C1 segment of cervical spinal cord (tissue), 14 donors: Measurements from ENCODE around the gene IZUMO4.
"Not testable (repeated sequence)": the region's sequence is repeated elsewhere in the genome, so short reads cannot be mapped to it uniquely, and the experiment has no call there.

Experiments
- DNase-seq, 14 donors: peaks; one replicate each; lab custom pipeline; 2025; lab: John Stamatoyannopoulos, UW

Gene IZUMO4

DNA sequence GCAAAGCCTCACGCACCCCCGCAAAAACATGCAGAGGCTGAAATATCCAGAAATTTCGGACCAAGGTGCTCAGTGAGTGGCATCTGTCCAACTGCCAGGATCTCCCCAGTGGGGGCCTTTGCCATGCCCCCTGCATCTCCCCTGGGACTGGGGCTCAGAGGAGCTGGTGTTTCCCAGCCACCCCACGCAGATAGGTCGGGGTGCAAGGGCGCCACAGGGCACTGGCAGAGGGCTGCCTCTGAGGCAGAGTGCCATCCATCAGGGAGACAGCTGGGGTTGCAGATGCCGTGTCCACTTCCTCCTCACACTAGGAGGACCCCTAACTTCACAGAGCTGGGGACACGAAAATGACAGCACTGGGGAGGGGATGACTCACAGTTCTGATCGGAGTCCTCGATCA, 26.3 kb downstream of the IZUMO4 start:
- DNase-seq, result no peak

DNA sequence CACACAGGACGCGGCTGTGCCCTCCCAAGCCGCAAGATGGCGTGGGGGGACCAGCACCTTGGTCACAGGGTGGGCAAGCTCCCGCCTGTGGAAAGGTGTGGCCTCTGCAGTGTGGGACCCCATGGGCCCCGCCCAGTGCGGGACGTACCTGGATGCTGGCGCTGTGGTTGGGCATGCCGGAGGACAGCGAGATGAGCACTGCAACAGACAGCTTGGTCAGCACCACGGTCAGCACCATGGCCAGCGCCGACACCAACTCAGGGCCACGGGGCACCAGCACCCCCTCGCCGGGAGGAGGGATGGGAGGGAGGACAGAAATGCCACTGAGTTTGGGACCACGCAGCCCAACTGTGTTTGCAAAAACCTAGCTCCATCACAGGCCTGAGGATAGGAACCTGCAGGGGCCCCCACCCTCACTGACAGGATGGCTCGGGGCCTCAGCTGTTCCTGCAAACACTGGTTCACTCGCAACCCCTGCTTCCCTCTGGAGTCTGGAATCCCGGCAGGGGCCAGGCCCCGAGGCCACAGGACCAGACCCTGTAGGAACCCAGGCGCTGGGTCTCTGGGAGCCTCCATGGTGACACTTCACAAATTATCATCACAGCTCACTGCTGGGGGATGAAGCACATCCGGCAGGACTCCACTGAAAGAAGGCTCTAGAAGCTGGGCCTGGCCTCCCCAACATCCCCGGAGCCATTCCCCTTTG, 27.1 kb downstream of the IZUMO4 start:
- DNase-seq, result no peak

- DNase-seq, result no peak
These were observed 30.3 kb downstream of the IZUMO4 start for GRCh38 chr19:2126879-2127518.

DNA sequence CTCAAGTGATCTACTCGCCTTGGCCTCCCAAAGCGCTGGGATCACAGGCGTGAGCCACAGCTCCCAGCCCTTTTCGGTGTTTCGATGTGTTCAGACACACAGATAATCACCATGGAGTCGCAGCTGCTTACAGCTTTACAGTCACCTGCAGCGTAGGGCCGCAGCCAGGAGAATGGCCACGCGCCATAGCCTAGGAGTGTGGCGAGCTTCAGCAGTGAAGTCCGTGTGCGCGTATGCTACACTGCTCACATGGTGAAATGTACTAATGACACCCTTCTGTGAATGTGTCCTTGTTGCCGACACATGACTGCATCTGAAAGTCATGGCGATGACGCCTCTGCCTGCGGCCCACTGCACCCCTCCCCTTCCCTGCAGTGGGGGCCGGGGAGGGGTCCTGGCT, 31.0 kb downstream of the IZUMO4 start:
- no peak for DNase-seq

DNA sequence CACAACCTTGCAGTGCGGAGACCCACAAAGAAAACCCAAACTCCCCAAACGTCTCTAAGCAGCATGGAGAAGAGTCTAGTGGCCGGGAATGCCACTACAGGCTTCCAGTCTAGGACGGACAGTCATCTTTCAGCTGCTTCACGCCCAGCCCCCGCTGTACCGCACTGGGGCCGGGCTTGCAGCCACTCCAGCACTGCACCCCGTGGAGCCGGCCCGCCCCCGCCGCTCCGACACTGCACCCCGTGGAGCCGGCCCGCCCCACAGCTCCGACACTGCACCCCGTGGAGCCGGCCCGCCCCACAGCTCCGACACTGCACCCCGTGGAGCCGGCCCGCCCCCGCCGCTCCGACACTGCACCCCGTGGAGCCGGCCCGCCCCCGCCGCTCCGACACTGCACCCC, 31.5 kb downstream of the IZUMO4 start:
- not testable (repeated sequence) for DNase-seq

GRCh38 chr19:2129022-2129421, 32.3 kb downstream of the IZUMO4 start:
- no peak for DNase-seq

DNA sequence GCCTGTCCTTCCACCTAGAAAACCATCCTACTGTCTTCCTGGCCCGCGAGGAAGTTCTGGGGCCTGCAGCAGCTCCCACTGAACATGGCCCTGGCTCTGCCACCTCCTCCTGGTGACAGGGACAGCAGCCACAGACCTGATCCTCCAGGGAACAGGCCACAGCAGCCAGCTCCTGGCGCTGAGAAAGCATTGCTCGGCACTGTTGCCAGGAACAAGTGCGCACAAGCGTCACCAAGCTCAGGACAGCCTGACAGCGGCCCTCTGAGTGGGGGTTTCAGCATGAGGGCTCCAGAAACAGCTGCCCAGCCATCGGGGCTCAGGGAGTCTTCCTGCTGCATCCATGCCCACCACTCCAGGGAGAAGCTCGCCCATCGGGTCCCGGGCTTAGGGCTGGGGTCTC, 32.8 kb downstream of the IZUMO4 start:
- DNase-seq, result no peak

GRCh38 chr19:2129892-2130770, 33.4 kb downstream of the IZUMO4 start:
- no peak for DNase-seq

- not testable (repeated sequence) for DNase-seq
These were observed 34.6 kb downstream of the IZUMO4 start for GRCh38 chr19:2131012-2131975.

- no peak for DNase-seq
These were observed 35.5 kb downstream of the IZUMO4 start for GRCh38 chr19:2132191-2132590.

DNA sequence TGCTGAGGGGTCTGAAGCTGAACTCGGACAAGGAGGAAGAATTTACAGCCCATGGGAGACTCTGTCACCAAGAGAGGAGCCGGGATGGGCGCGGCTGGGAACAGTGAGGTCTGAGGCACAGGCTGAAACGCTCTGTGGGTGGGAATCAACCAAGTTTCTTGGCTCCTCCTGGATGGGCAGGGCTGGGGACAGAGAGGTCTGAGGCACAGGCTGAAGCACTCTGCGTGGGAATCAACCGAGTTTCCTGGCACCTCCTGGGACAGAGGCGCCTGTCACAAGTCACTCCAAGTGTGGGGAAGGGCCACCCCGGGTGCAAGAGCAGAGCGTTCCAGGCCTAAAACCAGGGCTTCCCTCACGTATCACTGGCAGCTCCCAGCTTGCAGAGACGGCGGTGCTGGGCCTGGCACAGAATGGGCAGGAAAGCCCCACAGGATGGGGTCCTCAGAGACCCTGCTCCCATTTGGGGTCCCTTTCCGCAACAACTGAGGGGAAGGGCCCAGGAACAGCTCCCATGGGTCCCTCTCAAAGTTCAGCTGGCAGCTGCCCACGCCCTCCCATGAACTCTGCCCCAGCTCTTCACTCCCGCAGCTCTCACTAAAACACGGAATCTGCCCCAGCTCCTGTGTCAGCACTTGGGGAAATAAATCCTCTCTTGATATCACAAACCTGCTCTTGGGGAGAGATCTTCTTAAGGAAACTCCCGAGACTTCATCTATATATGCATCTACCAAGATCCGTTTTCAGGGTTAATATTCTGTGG, 36.2 kb downstream of the IZUMO4 start:
- DNase-seq, result peak in 1 of 14 donors; percentile 31

GRCh38 chr19:2135474-2136402, 39.0 kb downstream of the IZUMO4 start:
- no peak for DNase-seq

- DNase-seq, result no peak
These were observed 40.1 kb downstream of the IZUMO4 start for GRCh38 chr19:2136796-2137195.

- DNase-seq, result peak in 5 of 14 donors; percentile 2 to 40 (median 25)
These were observed 41.5 kb downstream of the IZUMO4 start for GRCh38 chr19:2138061-2138728.

GRCh38 chr19:2139385-2140137, 42.8 kb downstream of the IZUMO4 start:
- no peak for DNase-seq

GRCh38 chr19:2140138-2140569, 43.4 kb downstream of the IZUMO4 start:
- no peak for DNase-seq

DNA sequence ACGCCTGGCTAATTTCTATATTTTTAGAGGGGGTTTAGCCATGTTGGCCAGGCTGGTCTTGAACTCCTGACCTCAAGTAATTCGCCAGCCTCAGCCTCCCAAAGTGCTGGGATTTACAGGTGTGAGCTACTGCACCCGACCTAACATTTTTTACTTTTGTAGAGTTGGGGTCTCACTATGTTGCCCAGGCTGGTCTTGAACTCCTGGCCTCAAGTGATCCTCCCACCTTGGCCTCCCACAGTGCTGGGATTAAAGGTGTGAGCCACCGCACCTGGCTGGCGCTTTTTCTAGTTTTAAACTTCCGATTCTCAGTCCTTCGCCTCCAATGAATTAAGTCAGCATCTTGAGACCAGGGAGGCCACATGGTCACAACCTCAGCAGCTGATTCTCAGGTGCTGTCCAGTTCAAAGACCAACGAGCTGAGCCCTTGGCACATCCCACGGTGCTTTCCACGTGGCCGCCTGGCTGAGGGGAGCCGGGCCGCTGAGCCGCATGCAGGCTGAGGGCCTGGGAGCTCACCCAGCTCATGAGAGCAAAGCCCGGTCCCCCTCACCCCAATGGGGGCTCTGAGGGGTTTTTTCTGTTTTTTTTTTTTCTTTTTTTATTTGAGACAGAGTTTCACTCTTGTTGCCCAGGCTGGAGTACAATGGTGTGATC, 45.6 kb downstream of the IZUMO4 start:
- no peak for DNase-seq
